Measurements from ENCODE around the gene SAPCD2. TPM values are rescaled to one million over a fixed set of nuclear protein-coding genes. Genes with fewer than 3 reads are reported as not detected.

Gene SAPCD2
- total RNA-seq, 2 donors from 2014 or later: 7.2 to 17.2 TPM

DNA sequence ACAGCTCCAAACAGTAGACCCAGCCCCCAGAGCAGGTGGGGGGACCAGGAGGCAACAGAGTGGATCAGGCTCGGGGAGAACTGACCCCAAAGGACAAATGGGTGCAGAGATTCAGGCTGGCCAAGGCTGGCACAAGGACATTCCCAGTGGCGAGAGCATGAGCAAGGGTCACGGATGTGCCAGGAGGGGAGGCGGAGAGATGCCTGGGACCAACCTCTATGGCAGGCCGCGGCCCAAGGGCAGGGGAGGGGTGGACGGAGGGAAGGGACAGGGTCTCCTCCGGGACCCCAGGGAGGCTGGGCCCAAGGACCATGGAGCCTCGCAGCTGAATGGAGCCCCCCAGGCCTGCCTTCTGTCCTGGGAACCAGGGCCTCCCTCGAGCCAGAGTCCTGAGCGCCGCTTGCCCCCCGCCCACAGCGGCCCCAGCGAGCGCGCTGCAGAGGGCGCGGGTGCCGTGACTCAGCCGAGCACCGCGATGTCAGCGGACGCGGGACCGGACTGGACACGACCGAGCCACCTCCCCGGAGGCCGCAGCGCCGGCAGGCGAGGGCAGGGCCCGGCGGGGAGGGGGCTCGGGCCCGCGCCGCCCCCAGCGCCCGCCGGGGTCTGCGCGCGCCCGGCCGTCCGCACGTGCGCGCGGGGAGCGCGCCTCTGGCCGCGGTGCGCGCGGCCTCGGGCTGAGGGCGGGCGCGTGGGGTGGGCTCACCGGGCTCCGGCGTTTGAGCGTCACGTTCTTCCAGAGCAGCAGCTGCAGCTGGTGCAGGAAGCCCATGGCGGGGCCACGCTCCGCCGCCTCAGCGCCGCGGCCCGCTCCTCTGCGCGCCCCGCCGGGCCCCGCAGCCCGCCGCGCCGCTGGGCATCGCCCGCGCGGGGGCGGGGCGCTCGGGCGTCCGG, 42.7 kb downstream of the SAPCD2 start, which contains the start of gene ABCA2:
Gene ABCA2 (minus strand): TSS at position 869 of the 894 bp plus-strand sequence. CDS start 97 bp downstream, at position 772.
- 2% methylated on average over 83 of the region's 95 CpGs for whole genome bisulfite sequencing
- no peak for TF ChIP-seq POLR2A (IDR thresholded peaks at IDR 0.05)
- no peak for TF ChIP-seq POLR2AphosphoS5 (IDR thresholded peaks at IDR 0.05)
- TF ChIP-seq, protein P1, sequence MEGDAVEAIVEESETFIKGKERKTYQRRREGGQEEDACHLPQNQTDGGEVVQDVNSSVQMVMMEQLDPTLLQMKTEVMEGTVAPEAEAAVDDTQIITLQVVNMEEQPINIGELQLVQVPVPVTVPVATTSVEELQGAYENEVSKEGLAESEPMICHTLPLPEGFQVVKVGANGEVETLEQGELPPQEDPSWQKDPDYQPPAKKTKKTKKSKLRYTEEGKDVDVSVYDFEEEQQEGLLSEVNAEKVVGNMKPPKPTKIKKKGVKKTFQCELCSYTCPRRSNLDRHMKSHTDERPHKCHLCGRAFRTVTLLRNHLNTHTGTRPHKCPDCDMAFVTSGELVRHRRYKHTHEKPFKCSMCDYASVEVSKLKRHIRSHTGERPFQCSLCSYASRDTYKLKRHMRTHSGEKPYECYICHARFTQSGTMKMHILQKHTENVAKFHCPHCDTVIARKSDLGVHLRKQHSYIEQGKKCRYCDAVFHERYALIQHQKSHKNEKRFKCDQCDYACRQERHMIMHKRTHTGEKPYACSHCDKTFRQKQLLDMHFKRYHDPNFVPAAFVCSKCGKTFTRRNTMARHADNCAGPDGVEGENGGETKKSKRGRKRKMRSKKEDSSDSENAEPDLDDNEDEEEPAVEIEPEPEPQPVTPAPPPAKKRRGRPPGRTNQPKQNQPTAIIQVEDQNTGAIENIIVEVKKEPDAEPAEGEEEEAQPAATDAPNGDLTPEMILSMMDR (IDR thresholded peaks at IDR 0.05): no peak
- Histone ChIP-seq H3K9me3 (no peaks in the 10 kb centered on the region), H3K36me3 (no peaks in the 10 kb centered on the region), H3K4me1 (replicated peaks) (peaks cover 32% of the 10 kb centered on the region), H3K4me3 (peak within 1 kb of the TSS; percentile 51 to 52), H3K27me3 (replicated peaks; ENCODE audit: insufficient read depth) (no peaks in the 10 kb centered on the region), H3K27ac (peak within 1 kb of the TSS; percentile 50 to 60)
- DNase-seq (ENCODE audit: low spot score): no peak
- intact Hi-C loops (cut with DNase I): no loop called here

DNA sequence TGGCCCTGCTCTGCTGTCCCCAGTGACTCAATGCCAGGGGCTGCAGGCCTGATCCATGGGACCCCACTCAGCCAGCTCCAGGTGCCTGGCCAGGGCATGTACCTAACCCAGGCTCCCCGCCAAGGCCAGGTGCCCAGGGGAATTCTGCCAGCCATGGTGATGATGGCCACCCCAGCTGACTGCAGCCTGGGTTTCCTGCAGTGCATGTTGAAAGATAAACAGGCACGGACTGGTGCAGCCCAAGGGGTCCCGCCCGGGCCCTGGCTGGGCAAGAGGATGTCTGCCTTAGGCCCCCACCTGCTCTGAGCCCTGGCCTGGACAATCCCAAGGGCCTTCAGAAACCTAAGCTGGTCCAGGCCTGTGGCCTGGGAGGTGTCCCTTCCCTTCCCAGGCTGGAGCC, 43.5 kb downstream of the SAPCD2 start:
- Histone ChIP-seq H3K4me3 (peak overlapping the region; percentile 39 to 51), H3K9me3 (no peaks in the 10 kb centered on the region), H3K27ac (peak overlapping the region in 1 of 2 donors; percentile 33), H3K36me3 (no peaks in the 10 kb centered on the region), H3K4me1 (replicated peaks) (peaks cover 32% of the 10 kb centered on the region), H3K27me3 (replicated peaks; ENCODE audit: insufficient read depth) (no peaks in the 10 kb centered on the region)
- intact Hi-C loops (cut with DNase I): no loop called here
- no peak for DNase-seq (ENCODE audit: low spot score)
- 63% methylated on average over 4 of the region's 4 CpGs for WGBS
- TF ChIP-seq POLR2AphosphoS5 (IDR thresholded peaks at IDR 0.05): no peak
- TF ChIP-seq, protein P1 (IDR thresholded peaks at IDR 0.05): no peak
- TF ChIP-seq POLR2A (IDR thresholded peaks at IDR 0.05): no peak

DNA sequence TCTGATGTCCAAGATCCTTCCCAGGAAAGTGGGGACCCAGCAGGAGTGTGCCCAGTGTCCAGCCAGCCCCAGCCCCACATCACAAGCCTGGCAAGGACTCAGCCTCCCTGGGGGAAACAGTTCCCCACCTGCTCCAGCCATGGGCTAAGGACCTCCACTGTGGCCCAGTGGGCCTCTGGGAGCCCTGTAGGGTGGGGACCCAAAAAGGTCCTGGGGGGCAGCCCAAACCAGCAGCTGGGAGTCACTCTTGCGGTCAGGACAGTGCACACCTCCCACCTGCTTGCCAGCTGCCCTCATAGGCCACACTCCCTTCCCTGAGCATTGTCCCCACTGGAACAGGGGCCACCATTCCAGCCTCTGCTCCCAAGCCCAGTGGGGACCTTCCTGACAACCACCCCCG, 44.0 kb downstream of the SAPCD2 start:
- H3K27ac ChIP-seq: no peak overlapping the region
- H3K9me3 ChIP-seq: no peaks in the 10 kb centered on the region
- no peaks in the 10 kb centered on the region for H3K27me3 ChIP-seq (replicated peaks; ENCODE audit: insufficient read depth)
- DNase-seq (ENCODE audit: low spot score): no peak
- H3K4me1 ChIP-seq (replicated peaks): peaks cover 32% of the 10 kb centered on the region
- intact Hi-C loops (cut with DNase I): no loop called here
- 95% methylated on average over 2 of the region's 2 CpGs for WGBS
- TF ChIP-seq POLR2AphosphoS5 (IDR thresholded peaks at IDR 0.05): no peak
- no peak for TF ChIP-seq POLR2A (IDR thresholded peaks at IDR 0.05)
- H3K4me3 ChIP-seq: no peak overlapping the region
- H3K36me3 ChIP-seq: no peaks in the 10 kb centered on the region

DNA sequence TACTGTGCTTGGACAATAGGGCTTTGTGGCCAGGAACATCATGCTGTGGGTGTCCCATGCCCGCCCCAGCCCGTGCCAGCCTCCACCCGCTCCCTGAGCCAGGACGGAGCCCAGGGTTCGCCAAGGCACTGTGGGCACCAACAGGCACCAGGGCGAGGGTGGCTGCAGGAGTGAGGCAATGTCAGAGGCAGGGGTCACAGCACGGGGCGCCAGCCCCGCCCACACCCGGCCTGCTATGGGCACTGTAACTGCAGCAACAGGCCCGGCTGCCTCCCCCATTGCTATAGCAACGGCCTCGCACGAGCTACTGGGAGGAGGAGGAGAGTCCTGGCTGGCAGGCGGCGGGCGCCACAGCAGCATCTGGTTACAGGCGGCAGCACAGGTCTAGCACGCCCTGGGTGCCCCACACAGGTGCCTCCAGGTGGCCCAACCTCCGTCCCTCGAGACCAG, 44.8 kb downstream of the SAPCD2 start:
- DNase-seq (ENCODE audit: low spot score): peak; percentile 61
- WGBS: 51% methylated on average over 21 of the region's 21 CpGs
- Histone ChIP-seq H3K27ac (no peak overlapping the region), H3K27me3 (replicated peaks; ENCODE audit: insufficient read depth) (no peaks in the 10 kb centered on the region), H3K36me3 (no peaks in the 10 kb centered on the region), H3K4me1 (replicated peaks) (peaks cover 32% of the 10 kb centered on the region), H3K4me3 (no peak overlapping the region), H3K9me3 (no peaks in the 10 kb centered on the region)
- TF ChIP-seq, protein P1 (IDR thresholded peaks at IDR 0.05): peak in 2 of 4 experiments; percentile 26 to 39
- TF ChIP-seq POLR2A (IDR thresholded peaks at IDR 0.05): no peak
- TF ChIP-seq POLR2AphosphoS5 (IDR thresholded peaks at IDR 0.05): peak; percentile 46
- intact Hi-C loops (cut with DNase I): no loop called here

- no peak overlapping the region for H3K27ac ChIP-seq
- H3K36me3 ChIP-seq: no peaks in the 10 kb centered on the region
- WGBS: 82% methylated on average over 15 of the region's 15 CpGs
- H3K4me1 ChIP-seq (replicated peaks): peaks cover 25% of the 10 kb centered on the region
- intact Hi-C loops (cut with DNase I): no loop called here
- H3K4me3 ChIP-seq: no peak overlapping the region
- no peak for DNase-seq (ENCODE audit: low spot score)
- TF ChIP-seq POLR2A (IDR thresholded peaks at IDR 0.05) (no peak), POLR2AphosphoS5 (IDR thresholded peaks at IDR 0.05) (no peak)
- TF ChIP-seq, protein P1 (IDR thresholded peaks at IDR 0.05): no peak
- H3K27me3 ChIP-seq (replicated peaks; ENCODE audit: insufficient read depth): no peaks in the 10 kb centered on the region
- no peaks in the 10 kb centered on the region for H3K9me3 ChIP-seq
Measured at GRCh38 chr9:137023583-137023991, 46.8 kb downstream of the SAPCD2 start.

Measured in prostate gland (tissue), 2 donors.